K562 (cell line): ENCODE measurements around the gene MYCL. TPM values are rescaled to one million over a fixed set of nuclear protein-coding genes. Genes with fewer than 3 reads are reported as not detected.
A peak's percentile ranks its signal among the peaks of the same experiment; 100 is the strongest.

Experiments
- BHLHE40 ChIP-seq: IDR thresholded peaks from 2 replicates; pipeline ENCODE4 v1.6.1; 2011; ENCODE audit warnings: low read length, improper control_type of control experiment
- BRD4 ChIP-seq: fragments of 200-600 bp; sonication (generic); IDR thresholded peaks from 2 replicates; pipeline ENCODE4 v1.6.1; 2017; ENCODE audit warnings: inconsistent platforms
- CBFA2T3 ChIP-seq: fragments of 450-650 bp; IDR thresholded peaks from 2 replicates; pipeline ENCODE4 v1.6.1; 2017
- ELF2 ChIP-seq: fragments of 250-450 bp; sonication (Bioruptor Pico); IDR thresholded peaks from 2 replicates; pipeline ENCODE4 v1.5.0; 2021; ENCODE audit warnings: mild to moderate bottlenecking
- FOS ChIP-seq: IDR thresholded peaks from 3 replicates; pipeline ENCODE4 v1.6.1; 2011; ENCODE audit not compliant: insufficient read length; ENCODE audit errors: extremely low read depth
- HNRNPL ChIP-seq: fragments of 200-400 bp; formaldehyde crosslinking; IDR thresholded peaks from 2 replicates; pipeline ENCODE4 v1.6.1; 2017; ENCODE audit warnings: low read depth, mild to moderate bottlenecking, low read length
- MEIS2 ChIP-seq: fragments of 450-650 bp; IDR thresholded peaks from 2 replicates; pipeline ENCODE4 v1.6.1; 2014; ENCODE audit warnings: mild to moderate bottlenecking; ENCODE audit not compliant: partially characterized antibody
- NFIC ChIP-seq: fragments of 450-650 bp; IDR thresholded peaks from 2 replicates; pipeline ENCODE4 v1.6.1; 2017; ENCODE audit warnings: mild to moderate bottlenecking, inconsistent platforms
- NFIX ChIP-seq: fragments of 250-450 bp; sonication (Bioruptor Pico); IDR thresholded peaks from 2 replicates; pipeline ENCODE4 v1.4.0; 2020; ENCODE audit warnings: low read depth, mild to moderate bottlenecking, moderate library complexity
- NFYB ChIP-seq: IDR thresholded peaks from 2 replicates; pipeline ENCODE4 v1.6.1; 2011; ENCODE audit warnings: mild to moderate bottlenecking, moderate library complexity; ENCODE audit not compliant: insufficient read length; ENCODE audit errors: extremely low read depth
- PATZ1 ChIP-seq: fragments of 250-450 bp; sonication (Bioruptor Pico); IDR thresholded peaks from 2 replicates; pipeline ENCODE4 v1.5.0; 2020; ENCODE audit warnings: mild to moderate bottlenecking, borderline replicate concordance
- PBX2 ChIP-seq, 2 experiments: IDR thresholded peaks in 1 of 2; conservative IDR thresholded peaks in 1 of 2; 2 replicates each; pipeline ENCODE4 v1.6.1; 2016; ENCODE audit warnings: low read depth in 2 of 2, mild to moderate bottlenecking in 1 of 2, missing compliant biosample characterization in 1 of 2, missing genetic modification characterization in 1 of 2, moderate library complexity in 1 of 2
- PHTF2 ChIP-seq: fragments of 250-450 bp; sonication (Bioruptor Pico); IDR thresholded peaks from 2 replicates; pipeline ENCODE4 v1.5.0; 2021; ENCODE audit warnings: mild to moderate bottlenecking
- RAD51 ChIP-seq: fragments of 450-650 bp; IDR thresholded peaks from 2 replicates; pipeline ENCODE4 v1.7.1; 2016; ENCODE audit warnings: low read depth, mild to moderate bottlenecking, borderline replicate concordance
- RBFOX2 ChIP-seq: fragments of 200-400 bp; formaldehyde crosslinking; IDR thresholded peaks from 2 replicates; pipeline ENCODE4 v1.6.1; 2017; ENCODE audit warnings: low read depth, mild to moderate bottlenecking, low read length, moderate library complexity
- RCOR1 ChIP-seq, 2 experiments: IDR thresholded peaks; 2 replicates each; pipeline ENCODE4 v1.6.1; 2012; ENCODE audit warnings: low read depth in 2 of 2, low read length in 2 of 2, borderline replicate concordance in 1 of 2, improper control_type of control experiment in 1 of 2
- TFAP4 ChIP-seq: sonication (generic); formaldehyde crosslinking; IDR thresholded peaks from 2 replicates; pipeline ENCODE4 v1.8.0; 2022; ENCODE audit warnings: missing genetic modification reagents, mild to moderate bottlenecking, moderate library complexity, borderline replicate concordance
- XRCC4 ChIP-seq: IDR thresholded peaks from one replicate; pipeline ENCODE4 v1.6.1; 2011; ENCODE audit not compliant: insufficient read depth, insufficient read length; ENCODE audit errors: extremely low read depth
- ZNF140 ChIP-seq: fragments of 250-450 bp; sonication (Bioruptor Pico); IDR thresholded peaks from 2 replicates; pipeline ENCODE4 v1.8.0; 2021; ENCODE audit warnings: moderate library complexity, mild to moderate bottlenecking, inconsistent platforms
- ZNF79 ChIP-seq: fragments of 250-450 bp; sonication (Bioruptor Pico); IDR thresholded peaks from 2 replicates; pipeline ENCODE4 v1.4.0; 2020; ENCODE audit warnings: low read depth, mild to moderate bottlenecking, moderate library complexity
- polyA plus RNA-seq, 8 experiments: library from polyadenylated mRNA; depleted of rRNA in 4 of 8; stranded (reverse) in 5 of 8; unstranded in 3 of 8; fragments of >200 nt; fragmentation: Nextera tagmentation in 2 of 8; fragmentation: Illumina TruSeq in 1 of 8; extraction: Ambion mirVana in 2 of 8; extraction: Trizol in 1 of 8; gene quantifications; 2 replicates each; pipeline versions ENCODE4 v1.2.1 to v1.2.3, GENCODE V29; 2011 to 2014; ENCODE audit warnings: inconsistent platforms in 1 of 8, missing spikeins in 1 of 8
- total RNA-seq, 7 experiments: library from RNA; depleted of rRNA in 6 of 7; stranded (reverse); fragments of >200 nt in 6 of 7; fragmentation: Illumina TruSeq in 2 of 7; extraction: Trizol in 2 of 7; gene quantifications; 2 replicates each; pipeline versions ENCODE4 v1.2.1 to v1.2.3, GENCODE V29; 2011 to 2021; ENCODE audit warnings: low replicate concordance in 1 of 7

Gene MYCL
- total and polyA plus RNA-seq, 9 of the 15 experiments (the other 6 are each of a cell fraction or from before 2014, with no cell fraction given): 3.5 to 22.0 (median 12.8) TPM

- TF ChIP-seq TFAP4 (peak; percentile 97), XRCC4 (no peak), PBX2 (CRISPR knock-in tag; IDR thresholded peaks at IDR 0.05; ENCODE audit: low read depth) (no peak), PBX2 (tag; conservative IDR thresholded peaks at IDR 0.05; ENCODE audit: low read depth) (peak; percentile 77), NFYB (peak; percentile 3), RCOR1 (IDR thresholded peaks at IDR 0.05; ENCODE audit: borderline replicate concordance in 1 of 2, low read depth in 2 of 2, low read length in 2 of 2) (0 out of 4 replicates have a peak, but pooled peaks of 1 of the 2 experiments have one; percentile 26), FOS (no peak), RBFOX2 (no peak), BRD4 (no peak), ZNF79 (no peak), HNRNPL (no peak), ZNF140 (no peak), ELF2 (CRISPR knock-in tag) (no peak), NFIC (peak; percentile 99), MEIS2 (peak; percentile 78), PHTF2 (CRISPR knock-in tag) (no peak), CBFA2T3 (peak; percentile 61), NFIX (CRISPR knock-in tag) (peak; percentile 60), PATZ1 (no peak), BHLHE40 (peak; percentile 8; the same call in 1 of the 2 replicates), RAD51 (0 out of 2 replicates have a peak, but pooled peaks have one; percentile 16)
These were observed 55.8 kb downstream of the MYCL start (continued) for GRCh38 chr1:39845569-39846566.
